ENCODE data around the gene RNH1. TPM values are rescaled to one million over a fixed set of nuclear protein-coding genes. Genes with fewer than 3 reads are reported as not detected.

RNH1 gene
- total RNA-seq, 1 donor: 92.2 TPM

- H3K9me3 ChIP-seq (ENCODE audit: low read depth, low read length): no peaks in the 10 kb centered on the region
- no peak overlapping the region for H3K4me3 ChIP-seq (ENCODE audit: low read length)
- no peaks in the 10 kb centered on the region for H3K27me3 ChIP-seq (ENCODE audit: insufficient read depth, low read length)
- peaks cover 4% of the 10 kb centered on the region for H3K4me1 ChIP-seq (ENCODE audit: insufficient read depth, low read length)
These were observed 7.6 kb upstream of the RNH1 start for GRCh38 chr11:514606-515005.

DNA sequence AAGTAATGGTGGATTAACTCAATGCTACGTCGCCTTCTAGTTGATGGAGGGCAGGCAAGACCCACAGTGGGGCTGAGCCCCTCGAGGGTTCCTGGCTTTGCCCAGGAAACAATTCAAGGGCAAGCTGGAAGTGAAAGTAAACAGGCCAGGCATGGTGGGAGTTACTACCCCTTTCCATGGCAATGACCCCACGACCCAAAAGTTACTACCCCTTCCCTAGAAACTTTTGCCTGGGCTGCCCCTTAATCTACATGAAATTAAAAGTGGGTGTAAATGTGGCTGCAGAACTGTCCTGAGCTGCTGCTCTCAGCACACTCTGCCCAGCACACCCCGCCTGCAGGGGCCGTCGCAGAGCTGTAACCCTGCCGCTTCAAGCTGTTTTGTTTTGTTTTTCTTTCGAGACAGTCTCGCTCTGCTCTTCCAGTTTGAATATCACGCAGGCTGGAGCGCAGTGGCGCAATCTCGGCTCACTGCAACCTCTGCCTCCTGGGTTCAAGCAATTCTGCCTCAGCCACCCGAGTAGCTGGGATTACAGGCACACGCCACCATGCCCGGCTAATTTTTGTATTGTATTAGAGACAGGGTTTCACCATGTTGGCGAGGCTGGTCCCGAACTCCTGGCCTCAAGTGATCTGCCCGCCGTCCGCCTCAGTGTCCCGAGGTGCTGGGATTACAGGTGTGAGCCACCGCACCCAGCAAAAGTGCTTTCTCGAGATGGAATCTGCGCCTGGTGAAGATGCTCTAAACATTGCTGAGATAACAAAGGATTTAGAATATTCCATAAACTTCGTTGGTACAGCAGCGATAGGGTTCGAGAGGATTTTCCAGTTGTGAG, 5.9 kb upstream of the RNH1 start:
- Histone ChIP-seq H3K4me1 (ENCODE audit: insufficient read depth, low read length) (peaks cover 2% of the 10 kb centered on the region), H3K4me3 (ENCODE audit: low read length) (no peak overlapping the region), H3K27me3 (ENCODE audit: insufficient read depth, low read length) (no peaks in the 10 kb centered on the region), H3K9me3 (ENCODE audit: low read depth, low read length) (no peaks in the 10 kb centered on the region)

- no peaks in the 10 kb centered on the region for H3K9me3 ChIP-seq (ENCODE audit: low read depth, low read length)
- H3K4me1 ChIP-seq (ENCODE audit: insufficient read depth, low read length): peaks cover 30% of the 10 kb centered on the region
- H3K27me3 ChIP-seq (ENCODE audit: insufficient read depth, low read length): no peaks in the 10 kb centered on the region
- no peak overlapping the region for H3K4me3 ChIP-seq (ENCODE audit: low read length)
These were observed 1.9 kb upstream of the RNH1 start for GRCh38 chr11:508956-509355.

- Histone ChIP-seq H3K4me1 (ENCODE audit: insufficient read depth, low read length) (peaks cover 38% of the 10 kb centered on the region), H3K9me3 (ENCODE audit: low read depth, low read length) (no peaks in the 10 kb centered on the region), H3K27me3 (ENCODE audit: insufficient read depth, low read length) (no peaks in the 10 kb centered on the region), H3K4me3 (ENCODE audit: low read length) (peak overlapping the region; percentile 35)
These were observed 879 bp upstream of the RNH1 start for GRCh38 chr11:507727-508515.

DNA sequence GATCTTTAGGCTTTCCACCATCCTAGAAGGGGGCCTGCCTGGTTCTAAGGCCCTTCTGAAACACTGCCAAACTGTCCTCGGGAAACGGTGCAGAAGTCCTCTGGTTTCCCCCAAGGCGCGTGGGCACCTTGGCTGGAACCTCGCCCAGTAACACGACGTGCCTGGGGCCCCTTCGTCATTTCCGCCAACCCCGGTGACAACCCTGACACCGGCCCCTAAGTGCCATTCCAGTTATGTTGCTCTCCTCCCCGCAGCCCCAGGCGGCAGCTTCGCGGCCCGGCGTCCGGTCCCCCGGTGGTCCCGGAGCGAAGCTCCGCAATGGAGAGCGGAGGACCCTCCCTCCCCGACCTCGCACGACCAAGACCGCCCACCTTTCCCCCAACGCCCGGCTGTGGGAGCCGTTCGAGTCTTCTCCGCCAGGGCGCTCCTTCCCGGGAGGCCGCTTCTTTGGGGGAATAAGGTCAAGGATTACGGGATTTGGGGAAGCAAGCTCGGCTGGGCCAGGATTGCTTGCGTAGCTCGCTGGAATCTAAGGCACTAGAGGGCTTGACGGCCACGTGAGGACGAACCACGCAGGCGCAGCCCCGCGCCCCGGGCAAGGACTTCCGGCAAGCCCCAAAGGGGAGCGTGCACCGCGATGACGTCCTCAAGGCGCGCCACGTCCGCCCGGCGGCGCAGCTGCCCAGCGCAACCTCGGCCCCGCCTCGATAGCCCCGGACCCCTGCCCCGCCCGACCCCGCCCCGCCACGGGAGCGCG, 626 bp downstream of the RNH1 start:
- Histone ChIP-seq H3K9me3 (ENCODE audit: low read depth, low read length) (no peaks in the 10 kb centered on the region), H3K4me1 (ENCODE audit: insufficient read depth, low read length) (peaks cover 53% of the 10 kb centered on the region), H3K4me3 (ENCODE audit: low read length) (peak overlapping the region; percentile 90), H3K27me3 (ENCODE audit: insufficient read depth, low read length) (no peaks in the 10 kb centered on the region)

GRCh38 chr11:504994-505344, 2.1 kb downstream of the RNH1 start:
- Histone ChIP-seq H3K4me3 (ENCODE audit: low read length) (peak overlapping the region; percentile 47), H3K9me3 (ENCODE audit: low read depth, low read length) (no peaks in the 10 kb centered on the region), H3K4me1 (ENCODE audit: insufficient read depth, low read length) (peaks cover 58% of the 10 kb centered on the region), H3K27me3 (ENCODE audit: insufficient read depth, low read length) (no peaks in the 10 kb centered on the region)

- Histone ChIP-seq H3K27me3 (ENCODE audit: insufficient read depth, low read length) (no peaks in the 10 kb centered on the region), H3K4me1 (ENCODE audit: insufficient read depth, low read length) (peaks cover 58% of the 10 kb centered on the region), H3K9me3 (ENCODE audit: low read depth, low read length) (no peaks in the 10 kb centered on the region), H3K4me3 (ENCODE audit: low read length) (peak overlapping the region; percentile 47)
These were observed 2.7 kb downstream of the RNH1 start for GRCh38 chr11:504053-504993.

DNA sequence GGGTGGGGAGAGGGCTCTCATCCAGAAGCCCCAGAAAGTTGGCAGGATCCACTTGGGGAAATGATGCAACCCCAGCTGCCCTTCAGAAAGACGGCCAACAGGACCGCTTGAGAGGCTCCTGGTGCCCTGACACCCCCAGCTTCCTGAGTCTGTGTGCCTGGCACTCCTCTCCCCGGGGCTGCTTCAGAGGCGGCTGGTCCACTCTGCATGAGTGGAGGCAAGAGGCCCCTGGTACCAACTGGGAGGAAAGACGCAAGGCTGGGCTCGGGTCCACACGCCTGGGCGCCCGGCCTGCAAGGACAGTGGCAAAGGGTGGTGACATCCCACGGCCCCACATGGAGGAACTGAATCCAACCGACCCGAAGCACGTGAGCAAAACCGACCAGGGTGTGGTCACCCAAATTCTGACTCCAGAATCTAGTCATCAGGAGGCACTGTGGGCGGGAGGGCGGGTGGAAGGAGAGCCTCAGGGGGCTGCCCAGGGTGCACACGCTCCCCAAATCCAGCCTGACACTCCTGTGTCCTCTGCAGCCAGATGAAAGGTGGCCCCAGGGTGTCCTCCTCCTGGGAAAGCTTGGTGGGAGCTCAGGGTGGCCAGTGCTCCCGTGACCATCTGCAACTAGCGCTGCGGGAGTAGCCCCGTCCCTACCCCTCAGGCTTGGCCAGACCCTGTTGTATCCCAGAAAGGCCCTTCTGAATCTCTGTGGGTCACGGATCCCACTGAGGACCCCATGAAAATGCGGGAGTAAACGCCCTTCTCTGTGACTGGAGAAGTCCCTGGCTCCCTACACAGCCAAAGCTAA, 3.7 kb downstream of the RNH1 start:
- peak overlapping the region; percentile 47 for H3K4me3 ChIP-seq (ENCODE audit: low read length)
- peaks cover 58% of the 10 kb centered on the region for H3K4me1 ChIP-seq (ENCODE audit: insufficient read depth, low read length)

GRCh38 chr11:502288-503178, 4.5 kb downstream of the RNH1 start:
- Histone ChIP-seq H3K27me3 (ENCODE audit: insufficient read depth, low read length) (no peaks in the 10 kb centered on the region), H3K9me3 (ENCODE audit: low read depth, low read length) (no peaks in the 10 kb centered on the region), H3K4me1 (ENCODE audit: insufficient read depth, low read length) (peaks cover 51% of the 10 kb centered on the region), H3K4me3 (ENCODE audit: low read length) (no peak overlapping the region)

More for the DNA sequence above, 3.7 kb downstream of the RNH1 start:
- Histone ChIP-seq H3K27me3 (ENCODE audit: insufficient read depth, low read length) (no peaks in the 10 kb centered on the region), H3K9me3 (ENCODE audit: low read depth, low read length) (no peaks in the 10 kb centered on the region)

GRCh38 chr11:501683-502287, 5.3 kb downstream of the RNH1 start:
- Histone ChIP-seq H3K4me1 (ENCODE audit: insufficient read depth, low read length) (peaks cover 50% of the 10 kb centered on the region), H3K27me3 (ENCODE audit: insufficient read depth, low read length) (no peaks in the 10 kb centered on the region), H3K9me3 (ENCODE audit: low read depth, low read length) (no peaks in the 10 kb centered on the region), H3K4me3 (ENCODE audit: low read length) (no peak overlapping the region)

DNA sequence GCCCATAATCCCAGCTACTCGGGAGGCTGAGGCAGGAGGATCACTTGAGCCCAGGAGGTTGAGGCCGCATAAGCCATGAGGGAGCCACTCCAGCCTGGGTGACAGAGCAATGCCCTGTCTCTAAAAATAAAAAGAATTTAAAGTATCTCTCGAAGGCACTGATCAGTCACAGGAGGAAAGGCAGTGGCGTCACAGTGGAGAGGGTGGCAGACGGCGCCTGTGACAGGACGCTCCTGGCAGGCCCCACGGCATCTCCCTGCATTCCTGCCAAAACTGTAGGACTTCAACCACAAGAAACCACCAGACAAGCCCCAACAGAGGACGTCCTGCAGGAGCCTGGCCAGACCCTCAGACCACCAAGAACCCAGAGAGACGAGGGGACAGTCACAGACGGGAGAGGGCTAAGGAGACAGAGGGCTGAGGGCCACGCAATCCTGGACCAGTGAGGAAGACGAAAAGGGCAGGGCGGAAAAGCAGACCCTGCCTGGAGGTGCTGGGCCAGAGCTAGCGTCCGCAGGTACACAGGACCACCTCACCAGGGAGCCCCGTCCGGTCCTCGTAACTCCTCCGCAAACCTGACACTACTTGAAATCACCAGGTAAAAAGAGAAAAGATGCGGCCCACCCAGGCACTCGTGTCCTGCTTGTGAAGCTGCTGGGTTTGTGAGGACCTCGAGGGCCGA, 5.9 kb downstream of the RNH1 start:
- H3K4me3 ChIP-seq (ENCODE audit: low read length): no peak overlapping the region
- no peaks in the 10 kb centered on the region for H3K27me3 ChIP-seq (ENCODE audit: insufficient read depth, low read length)

More for the DNA sequence above, 5.9 kb downstream of the RNH1 start:
- Histone ChIP-seq H3K4me1 (ENCODE audit: insufficient read depth, low read length) (peaks cover 49% of the 10 kb centered on the region), H3K9me3 (ENCODE audit: low read depth, low read length) (no peaks in the 10 kb centered on the region)

Measured in mononuclear cell (primary cell).